Measurements from ENCODE around the gene TMEM179. TPM values are rescaled to one million over a fixed set of nuclear protein-coding genes. Genes with fewer than 3 reads are reported as not detected.

TMEM179 gene
- total and polyA plus RNA-seq, 2 of the 8 experiments (the other 6 are each of a cell fraction or from before 2014, with no cell fraction given): 2.9 to 4.0 TPM

DNA sequence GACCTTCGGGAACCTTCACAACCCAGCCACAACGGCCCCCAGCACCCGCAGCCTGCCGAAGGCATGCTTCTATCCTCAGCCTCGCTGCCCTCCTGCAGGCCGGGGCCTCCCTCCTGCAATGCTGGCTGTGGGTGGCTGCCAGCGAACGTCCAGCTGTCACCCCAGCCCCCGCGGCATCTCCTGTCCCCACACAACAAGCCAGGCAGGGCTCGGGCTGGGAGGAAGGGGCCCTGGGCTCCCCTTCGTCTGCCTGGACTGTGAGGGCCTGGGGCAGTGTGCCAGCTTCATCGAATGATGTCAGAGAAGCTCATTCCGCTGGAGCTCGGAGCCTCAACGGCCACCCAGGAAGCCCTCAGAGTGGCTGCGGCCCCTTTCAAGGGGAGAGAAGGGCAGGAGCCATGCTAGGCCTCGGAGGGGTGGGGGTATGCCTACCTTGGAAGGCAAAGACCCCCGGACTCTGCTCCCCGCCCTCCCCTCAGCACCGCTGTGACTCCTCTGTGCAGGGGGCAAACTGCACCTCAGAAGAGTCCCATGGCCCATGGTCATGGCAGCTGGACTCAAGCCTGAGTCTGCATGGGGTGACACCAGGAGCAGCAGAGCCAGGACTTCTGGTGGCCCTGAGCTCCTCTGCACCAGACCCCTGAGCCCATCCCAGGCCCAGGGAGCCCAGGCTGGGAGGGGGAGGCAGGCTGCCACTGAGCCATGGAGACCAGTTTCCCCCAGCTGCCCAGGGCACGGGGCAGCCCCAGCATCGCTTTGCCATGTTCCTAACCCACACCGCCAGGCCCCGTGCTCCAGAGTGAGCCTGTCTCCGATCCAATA, 49.8 kb downstream of the TMEM179 start (continued):
- no peak for TF ChIP-seq TAF1 (IDR thresholded peaks at IDR 0.05; ENCODE audit: low read depth, low read length)
- no peak for TF ChIP-seq GABPA (IDR thresholded peaks at IDR 0.05; ENCODE audit: borderline replicate concordance, insufficient read depth, low read length)
- TF ChIP-seq KDM4A (IDR thresholded peaks at IDR 0.05; ENCODE audit: low read depth, low read length, severe bottlenecking): no peak
- TF ChIP-seq POU5F1 (IDR thresholded peaks at IDR 0.05; ENCODE audit: low read depth, low read length): no peak
- TF ChIP-seq, protein P1, sequence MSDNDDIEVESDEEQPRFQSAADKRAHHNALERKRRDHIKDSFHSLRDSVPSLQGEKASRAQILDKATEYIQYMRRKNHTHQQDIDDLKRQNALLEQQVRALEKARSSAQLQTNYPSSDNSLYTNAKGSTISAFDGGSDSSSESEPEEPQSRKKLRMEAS (IDR thresholded peaks at IDR 0.05): no peak
- TF ChIP-seq HDAC2 (IDR thresholded peaks at IDR 0.05; ENCODE audit: borderline replicate concordance in 1 of 2, low read depth in 2 of 2, low read length in 2 of 2): no peak

Measured in H1 (cell line).